ENCODE data around the gene GATA6.

The GATA6 gene

DNA sequence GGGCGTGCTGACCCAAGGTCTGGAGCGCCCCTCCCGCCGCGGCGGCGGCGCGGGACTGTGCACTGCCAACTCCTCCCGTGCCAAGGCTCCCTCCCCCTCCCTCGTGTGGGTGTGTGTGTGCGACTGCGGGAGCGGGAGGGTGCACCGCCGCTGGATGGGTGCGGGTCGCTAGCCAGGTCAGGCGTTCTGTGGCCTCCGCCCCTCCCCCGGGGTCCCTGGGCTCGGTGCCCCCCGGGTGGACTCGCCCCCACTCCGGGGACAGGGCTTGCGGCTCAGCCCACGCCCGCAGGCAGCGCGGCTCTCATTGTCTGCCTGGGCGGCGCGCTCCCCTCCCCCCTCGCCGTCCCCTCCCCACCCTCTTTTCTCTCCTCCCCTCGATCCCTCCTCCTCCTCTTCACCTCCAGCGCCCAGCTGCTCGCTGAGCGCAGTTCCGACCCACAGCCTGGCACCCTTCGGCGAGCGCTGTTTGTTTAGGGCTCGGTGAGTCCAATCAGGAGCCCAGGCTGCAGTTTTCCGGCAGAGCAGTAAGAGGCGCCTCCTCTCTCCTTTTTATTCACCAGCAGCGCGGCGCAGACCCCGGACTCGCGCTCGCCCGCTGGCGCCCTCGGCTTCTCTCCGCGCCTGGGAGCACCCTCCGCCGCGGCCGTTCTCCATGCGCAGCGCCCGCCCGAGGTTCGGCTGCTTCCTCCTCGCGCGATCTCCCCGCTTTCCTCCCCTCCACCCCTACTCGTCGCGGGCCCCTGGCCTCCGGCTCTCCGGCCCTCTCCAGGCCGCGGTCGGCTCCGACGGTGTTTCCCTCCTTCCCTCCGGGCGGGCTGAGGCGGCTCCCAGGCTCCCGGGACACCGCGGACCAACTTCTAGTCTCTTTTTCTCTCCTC, at the start of gene GATA6:
Gene GATA6, plus strand, starts transcription at position 579 of the 878 bp plus-strand sequence. CDS start 1,556 bp downstream, outside the sequence.
- DNase-seq, result no peak

DNA sequence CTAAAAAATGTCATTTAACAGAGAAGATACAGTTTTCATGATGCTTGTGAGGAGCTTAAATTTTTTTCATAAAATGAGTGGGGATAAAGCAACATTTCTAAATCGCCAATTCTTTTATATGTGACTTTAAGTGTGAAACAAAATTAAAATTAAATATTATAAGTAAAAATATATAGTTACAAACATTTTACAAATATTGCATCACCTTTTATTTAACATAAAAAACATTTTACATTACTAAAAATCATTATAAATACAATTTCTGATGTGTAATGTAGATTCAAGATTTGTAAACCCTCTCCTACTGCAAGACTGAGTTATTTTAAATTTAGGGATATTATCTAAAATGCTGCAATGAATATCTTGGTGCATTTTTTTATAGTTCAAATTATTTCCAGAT, 44.4 kb upstream of the GATA6 start:
- DNase-seq, result no peak

DNA sequence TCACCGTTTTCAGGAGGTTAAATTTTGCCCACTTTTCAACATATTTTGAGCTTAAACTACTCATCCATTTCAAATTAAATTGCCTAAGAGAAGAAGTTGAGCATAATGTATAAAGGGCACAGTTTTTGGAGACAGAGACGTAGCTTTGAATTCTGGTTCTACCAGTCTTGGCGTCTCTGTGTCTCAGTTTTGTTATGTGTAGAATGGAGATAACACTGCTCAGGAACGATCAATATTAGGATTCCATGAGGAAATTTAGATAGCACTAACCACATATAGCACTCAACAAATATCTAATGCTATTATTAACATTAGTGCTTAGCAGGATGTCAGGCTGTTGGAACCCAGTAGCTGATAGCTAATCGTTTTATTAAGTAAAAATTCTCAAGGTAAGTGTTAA, 40.4 kb upstream of the GATA6 start:
- DNase-seq, result no peak

DNA sequence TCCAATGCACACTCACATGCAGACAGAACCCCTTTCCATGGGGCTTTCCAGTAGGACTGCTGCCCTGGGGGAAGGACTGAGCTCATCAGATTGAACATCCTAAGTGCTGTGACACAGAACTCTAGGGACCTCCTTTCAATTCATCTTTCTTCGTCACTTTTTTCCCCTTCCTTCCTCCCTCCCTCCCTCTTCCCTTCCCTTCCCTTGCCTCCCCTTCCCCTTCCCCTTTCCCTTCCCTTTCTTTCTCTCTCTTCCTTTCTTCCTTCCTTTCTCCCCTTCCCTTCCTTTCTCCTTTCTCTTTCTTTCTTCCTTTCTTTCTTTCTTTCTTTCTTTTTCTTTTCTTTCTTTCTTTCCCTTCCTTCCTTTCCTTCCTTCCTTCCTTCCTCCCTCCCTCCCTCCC, 39.6 kb upstream of the GATA6 start:
- no peak for DNase-seq

DNA sequence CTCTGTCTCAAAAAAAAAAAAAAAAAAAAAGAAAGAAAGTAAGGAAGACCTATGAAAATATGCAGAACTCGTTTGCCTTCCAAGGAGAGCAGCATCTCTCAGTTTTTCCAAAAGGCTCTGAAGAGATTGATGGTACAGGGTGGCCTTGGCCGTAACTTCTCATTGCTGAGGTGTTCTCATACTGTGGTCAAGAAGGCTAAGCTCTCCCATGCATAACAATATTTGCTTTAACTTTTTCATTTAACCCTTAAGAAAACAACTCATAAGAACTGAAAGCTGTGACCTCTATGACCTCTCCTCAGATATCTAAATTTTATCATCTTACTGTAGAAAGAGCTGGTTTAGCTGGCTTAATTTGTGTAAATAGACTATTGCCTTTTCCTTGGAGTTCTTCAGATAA, 37.1 kb upstream of the GATA6 start:
- DNase-seq, result no peak

DNA sequence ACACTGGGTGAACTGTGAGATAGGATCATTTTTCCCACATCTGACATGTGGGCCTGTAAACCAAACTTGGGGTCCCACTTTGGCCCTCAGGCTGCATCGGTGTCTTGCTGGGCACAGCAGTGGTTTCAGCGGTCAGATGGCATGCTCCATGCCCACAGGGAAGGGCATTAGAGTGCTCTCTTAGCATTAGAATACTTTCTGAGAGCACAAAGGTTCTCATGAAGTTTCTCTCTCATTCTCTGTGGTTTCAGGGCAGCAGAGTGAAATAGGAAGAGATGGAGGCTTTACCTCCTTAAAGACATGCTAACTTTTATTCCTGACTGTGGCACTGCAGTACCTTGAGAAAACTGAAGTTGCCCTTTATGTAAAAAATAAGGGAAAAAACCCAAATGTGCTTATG, 36.6 kb upstream of the GATA6 start:
- DNase-seq, result no peak

DNA sequence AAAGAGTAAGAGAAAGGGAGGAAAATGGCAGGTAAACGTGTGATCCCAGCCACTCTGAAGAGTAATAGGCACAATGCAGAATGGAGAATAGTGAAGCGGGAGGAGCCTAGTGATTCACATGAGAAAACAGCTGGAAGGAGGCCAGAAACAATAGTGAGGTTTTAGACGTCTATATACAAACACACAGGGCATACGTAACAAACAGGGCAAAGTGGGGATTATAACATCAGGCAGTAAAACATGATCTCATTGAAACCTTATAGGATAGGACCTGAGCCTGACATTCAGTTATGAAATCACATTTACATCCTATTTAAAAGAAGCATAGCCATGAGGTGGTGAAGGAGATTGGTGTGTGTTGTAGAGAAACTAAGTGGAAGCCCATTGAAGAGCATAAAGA, 33.0 kb upstream of the GATA6 start:
- no peak for DNase-seq

DNA sequence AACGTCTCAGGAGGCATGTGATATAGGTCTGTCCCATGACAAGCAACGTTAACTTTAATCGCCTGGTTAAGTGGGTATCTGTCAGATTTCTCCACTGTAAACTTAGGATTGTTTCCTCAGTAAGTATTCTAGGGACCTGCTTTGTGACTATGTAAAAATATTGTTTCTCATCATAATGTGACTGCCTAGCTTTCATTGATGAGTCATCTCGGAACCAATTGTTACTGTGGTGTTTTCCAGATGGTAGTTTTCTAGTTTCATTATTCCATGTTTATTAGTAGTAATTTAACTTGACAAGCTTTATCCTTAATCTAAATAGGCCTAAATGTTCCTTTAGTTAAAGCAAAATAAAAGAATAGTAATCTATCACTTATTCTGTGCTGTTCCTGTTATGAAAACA, 28.2 kb upstream of the GATA6 start:
- no peak for DNase-seq

DNA sequence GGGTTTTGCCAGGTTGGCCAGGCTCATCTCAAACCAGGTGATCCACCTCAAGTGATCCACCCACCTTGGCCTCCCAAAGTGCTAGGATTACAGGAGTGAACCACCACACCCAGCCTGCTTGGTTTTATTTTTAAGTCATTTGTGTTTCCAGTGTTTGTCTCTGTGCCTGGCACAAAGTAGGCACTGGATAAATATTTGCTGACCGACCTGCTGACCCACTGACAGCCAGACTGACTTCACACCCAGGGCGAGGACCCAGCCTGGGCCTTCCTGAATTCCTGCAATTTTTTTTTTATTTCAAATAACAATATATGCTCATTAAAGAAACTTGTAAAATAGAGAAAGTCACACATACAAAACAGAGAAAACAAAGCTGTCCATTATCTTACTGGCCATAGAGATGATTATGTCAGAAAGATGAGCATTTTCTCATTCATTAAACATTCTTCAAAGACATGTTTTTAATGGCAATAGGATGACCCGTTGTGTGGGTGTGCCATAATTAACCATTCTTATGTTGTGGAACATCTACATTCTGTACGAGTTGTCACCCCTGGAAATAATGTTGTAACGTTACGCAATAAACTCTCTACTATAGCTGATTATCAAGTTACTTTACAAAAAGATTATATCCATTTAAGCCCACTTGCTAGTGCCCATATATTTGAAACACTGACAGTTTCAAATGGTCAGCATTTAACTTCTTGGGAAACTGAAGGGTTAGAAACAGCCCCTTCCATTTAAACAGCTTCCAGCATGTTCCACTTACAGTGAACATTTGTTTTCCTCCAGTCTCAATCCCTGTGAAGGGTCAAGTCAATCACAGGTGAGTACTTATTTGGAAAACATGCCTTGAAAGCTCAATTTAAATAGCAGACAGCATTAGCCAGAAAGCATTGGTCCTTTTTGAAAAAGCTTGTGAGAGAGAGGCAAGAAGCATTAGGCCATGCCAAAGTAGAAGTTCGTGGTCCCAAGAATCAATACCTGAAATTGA, 25.7 kb upstream of the GATA6 start:
- no peak for DNase-seq

DNA sequence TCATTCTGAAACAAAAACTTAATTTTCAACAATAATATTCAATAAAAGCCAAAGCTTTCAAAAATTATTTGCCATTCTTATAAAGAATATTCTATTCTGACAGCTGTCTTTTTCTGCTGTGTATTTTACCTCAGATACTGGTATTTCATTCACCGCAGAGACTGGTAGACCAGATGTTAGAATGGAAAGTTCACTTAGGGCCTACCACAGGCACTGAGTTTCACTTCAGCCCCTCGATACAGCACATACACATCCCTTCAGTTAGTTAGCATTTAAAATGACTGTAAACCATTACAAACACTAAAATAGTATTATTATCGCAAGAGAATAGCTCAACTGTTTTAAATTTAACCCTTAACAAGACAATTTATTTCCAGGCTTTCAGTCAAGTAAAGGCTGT, 24.2 kb upstream of the GATA6 start:
- no peak for DNase-seq

DNA sequence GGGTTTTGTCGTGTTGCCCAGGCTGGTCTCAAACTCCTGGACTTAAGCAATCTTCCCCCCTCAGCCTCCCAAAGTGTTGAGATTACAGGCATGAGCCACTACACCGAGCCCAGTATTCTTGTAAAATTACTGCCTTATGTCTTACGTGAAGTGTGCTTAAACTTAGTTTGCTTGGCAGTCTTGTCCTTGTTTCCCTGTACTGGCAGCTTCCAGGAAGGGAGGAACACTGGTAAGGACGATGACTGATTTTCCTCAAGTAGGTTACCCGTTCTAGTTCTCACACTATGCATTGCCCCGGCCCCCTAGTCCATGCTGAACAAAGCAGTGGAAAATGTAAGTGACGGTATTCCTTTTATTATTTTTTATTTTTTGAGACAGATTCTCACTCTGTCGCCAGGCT, 19.7 kb upstream of the GATA6 start:
- DNase-seq, result no peak

DNA sequence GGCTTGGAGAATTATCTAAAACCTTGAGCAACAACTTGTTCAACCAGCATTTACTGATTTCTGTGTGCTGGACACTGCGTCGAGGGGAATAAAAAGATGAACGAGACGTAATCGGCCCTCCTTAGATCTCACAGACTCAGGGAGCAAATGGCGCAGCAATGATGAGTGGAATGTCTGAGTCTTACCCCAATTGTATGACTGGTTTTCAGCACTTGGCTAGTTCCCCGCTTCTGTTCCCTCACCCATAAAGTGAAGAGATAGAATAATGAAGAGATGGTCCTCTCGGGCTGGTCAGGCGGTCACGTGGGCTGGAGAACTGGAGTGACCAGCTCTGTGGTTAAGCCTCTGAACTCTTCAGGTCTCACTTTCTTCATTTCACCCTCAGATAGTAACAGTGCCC, 17.3 kb upstream of the GATA6 start:
- DNase-seq, result no peak

DNA sequence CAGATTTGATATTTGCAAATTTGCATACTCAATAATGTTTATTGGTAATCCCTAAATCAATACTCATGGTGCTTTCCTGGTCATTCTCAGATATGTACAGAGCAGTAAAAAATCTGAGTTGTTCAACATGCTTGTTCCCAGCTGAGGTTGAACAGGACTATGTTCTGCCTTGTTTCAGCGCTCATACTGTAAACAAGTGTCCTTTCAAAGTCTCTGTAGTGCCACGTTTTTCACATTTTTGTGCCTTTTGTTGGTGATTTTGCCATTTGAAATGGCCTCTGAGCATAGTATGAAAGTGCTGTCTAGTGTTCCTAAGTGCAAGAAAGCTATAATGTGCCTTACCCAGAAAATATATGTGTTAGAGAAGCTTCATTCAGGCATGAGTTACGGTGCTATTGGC, 16.0 kb upstream of the GATA6 start:
- no peak for DNase-seq

DNA sequence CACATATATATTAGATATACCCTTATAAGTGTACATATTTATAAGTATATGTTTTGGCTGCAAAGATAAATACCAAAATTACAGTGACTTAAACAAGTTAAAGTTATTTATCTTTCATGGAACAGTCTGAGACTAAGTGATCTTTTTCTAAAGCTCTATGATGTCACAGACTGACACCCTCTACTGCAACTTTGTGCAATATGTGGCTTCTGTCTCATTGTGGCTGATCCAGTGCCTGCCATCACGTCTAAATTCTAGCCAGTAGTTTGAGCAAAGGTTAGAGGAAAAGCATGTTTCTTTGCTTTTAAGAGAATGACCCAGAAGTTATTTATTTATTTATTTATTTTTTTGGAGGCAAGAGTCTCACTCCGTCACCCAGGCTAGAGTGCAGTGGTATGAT, 13.8 kb upstream of the GATA6 start:
- DNase-seq, result no peak

DNA sequence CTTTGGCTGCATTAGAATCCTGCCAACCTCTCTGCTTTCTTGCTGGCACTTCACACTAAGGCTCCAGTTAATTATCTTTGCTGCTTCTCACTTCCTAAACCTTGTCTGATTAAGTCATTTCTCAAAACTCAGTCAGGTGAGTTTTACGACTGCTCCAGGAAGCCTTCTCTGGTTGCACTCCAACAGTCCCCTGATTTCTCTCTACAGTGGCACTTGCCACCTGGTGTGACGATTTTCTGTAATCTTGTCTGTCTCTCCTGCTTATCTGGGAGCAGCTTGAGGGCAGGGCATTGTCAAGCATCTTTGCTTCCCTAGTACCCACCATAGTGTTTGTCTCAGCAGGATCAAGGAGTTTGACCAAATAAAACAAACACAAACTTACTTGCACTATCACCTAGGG, 10.4 kb upstream of the GATA6 start:
- no peak for DNase-seq

DNA sequence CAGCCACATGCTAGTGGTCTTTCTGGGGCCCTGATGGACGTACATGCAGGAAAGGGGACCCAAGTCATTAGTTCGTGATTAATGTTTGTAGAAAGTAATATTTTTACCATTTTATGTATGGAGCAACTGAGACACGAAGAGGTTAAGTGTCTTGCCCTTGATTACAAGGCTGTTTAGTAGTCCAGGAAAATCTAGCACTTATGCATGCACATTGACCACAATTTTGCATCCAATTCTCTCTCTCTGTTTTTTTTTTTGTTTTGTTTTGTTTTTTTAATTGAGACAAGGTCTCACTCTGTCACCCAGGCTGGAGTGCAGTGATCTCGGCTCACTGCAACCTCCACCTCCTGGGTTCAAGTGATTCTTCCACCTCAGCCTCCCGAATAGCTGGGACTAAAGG, 8.3 kb upstream of the GATA6 start:
- DNase-seq, result no peak

DNA sequence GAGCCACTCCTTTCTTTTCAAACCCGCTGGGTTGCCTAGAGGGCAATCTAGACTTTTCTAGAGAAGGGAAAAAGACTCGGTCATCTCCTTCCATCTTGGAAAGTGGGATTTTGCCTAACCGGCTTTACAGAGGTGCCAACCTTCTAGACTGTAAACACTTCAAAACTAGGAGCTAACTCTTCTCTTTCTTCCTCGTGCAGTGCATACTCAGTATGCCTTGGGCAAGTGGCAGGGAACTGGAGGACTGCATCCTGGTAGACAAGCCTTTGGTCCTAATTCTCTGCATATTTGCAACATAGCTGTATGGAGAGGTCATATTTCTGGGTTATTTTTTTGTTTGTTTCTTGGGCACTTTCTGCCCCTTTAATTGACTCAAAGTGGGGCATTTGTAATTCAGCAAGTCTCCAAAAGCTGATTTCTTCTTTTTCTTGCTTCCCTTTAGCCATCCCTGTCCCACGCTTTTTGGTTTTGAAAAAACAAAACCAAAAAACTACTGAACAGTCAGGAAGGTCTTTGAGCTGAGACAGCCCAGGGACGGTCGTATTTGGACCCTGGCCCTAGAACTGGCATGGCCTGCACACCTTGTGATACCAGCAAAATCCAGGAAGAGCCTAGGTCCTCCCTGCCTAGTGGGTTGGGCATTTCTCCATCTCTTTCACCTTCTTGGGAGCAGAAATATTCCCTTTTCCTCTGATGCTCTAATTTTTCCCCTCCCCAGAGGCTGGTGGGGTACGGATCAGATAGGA, 5.8 kb upstream of the GATA6 start:
- DNase-seq, result no peak

DNA sequence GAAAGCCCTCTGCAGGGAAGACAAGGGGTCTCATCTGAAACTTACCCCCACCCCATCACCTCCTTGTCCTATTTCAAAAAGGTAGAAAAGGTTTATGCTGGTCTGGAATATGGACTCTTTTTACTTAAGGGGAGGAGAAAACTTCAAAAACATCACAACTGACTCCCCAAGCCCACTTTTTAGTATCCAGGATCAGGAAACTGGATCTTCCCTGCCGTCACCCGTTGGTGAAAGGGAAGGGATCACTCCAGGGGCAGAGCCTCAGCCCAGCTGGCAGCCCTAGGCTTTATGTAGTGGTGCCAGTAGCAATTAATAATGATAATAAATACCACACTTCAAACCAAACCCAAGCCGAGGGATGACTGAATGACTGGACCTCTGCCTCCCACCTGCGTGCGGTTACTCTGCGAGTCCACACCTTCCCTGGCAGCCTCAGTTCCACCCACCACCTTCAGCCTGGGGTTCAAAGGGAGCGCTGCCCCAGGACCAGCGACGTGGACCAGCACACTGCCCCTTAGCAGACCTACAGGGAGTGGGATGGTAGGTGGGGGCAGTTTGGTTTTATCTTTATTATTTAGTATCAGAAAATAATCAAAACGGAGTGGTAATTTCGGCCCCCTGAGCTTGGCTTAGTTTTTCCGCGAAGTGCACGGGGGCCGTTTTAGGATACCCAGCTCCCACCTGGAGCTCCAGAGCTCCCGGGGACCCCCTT, 4.9 kb upstream of the GATA6 start:
- DNase-seq, result no peak

DNA sequence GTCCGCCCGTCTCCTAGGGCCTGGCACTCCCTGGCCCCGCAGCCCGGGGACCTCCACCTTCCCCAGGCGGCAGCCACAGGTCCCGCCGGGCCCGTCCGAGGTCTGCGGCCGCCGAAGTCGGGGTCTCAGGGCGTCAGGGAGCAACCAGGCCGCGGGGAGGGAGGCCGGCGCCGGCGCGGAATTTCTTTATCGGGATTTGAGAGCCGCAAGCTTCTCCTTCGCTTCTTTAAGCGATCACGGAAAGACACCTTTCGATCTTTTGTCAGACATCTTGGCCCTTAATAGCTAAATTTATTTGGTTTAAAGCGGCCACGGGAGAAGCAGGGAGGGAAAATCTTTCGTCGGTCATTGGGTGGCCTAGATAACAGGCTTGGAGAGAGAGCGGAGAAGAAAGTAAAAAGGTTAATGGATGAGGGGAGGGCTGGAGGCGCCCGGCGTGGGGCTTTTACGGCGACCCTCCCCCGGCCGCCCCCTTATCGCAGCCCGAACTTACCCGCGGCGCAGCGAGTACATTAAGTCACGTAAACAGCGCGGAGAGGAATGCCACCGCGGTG, 4.3 kb upstream of the GATA6 start:
- no peak for DNase-seq

DNA sequence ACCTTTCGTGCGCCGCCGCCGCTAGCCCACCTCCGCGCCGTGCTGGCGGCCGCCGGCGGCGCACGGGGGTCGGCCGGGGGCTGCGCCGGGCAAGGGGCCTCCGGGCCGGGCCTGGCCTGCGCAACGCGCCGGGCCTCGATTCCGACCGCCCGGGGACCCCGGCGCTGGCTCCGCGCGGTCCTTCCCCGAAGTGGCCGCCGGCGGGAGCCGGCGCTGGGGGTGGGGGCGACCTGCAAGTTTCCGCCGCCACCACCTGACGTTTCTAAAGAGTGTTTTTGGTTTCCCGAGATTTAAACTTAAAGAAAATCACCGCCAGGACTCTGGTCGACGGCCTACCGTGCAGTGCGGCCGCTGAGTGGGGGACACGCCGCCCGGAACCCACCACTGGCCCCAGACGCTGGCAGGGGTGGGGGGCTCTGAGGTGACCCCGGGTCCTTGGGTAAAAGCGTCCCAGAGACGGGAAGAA, 3.8 kb upstream of the GATA6 start:
- DNase-seq, result no peak

DNA sequence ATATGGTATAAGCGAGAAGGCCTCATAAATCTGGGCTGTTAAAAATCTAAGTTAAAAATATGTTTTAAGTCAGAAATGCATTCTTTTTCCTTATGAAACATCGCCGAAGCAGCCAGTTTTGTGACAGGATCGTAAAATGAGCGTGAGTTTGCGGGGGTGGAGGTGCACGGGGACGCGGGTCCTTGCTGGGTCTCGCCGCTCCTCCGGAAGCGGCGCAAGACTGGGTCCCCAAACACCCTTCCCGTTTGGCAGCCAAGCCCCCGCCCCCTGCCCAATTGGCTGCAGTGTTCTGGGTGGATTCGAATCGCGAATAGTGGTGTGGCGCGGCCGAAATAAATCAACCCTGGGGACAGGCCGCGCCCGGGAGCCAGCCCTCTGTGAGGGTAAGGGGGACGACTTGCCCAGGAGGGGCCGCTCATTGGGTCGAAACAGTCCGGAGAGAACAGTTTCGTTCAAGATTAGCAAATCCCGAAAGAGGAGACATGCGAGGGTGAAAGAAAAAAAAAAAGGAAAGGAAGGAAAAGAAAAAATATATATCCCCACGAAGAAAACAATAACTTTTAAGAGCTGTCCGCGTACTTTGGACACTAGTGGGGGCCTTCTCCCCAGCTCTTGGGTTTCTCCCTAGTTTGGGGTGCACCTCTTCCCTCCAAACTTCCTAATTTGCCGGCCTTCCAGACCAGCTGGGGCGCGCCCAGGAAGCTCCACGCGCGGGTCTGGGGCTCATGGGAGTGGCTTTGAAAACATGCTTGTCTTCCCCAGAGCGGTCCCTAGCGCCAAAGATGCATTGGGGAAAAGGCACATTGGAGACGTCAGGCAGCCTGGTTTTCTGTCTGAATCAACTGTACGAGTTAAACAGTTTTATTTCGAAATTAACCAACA, 3.1 kb upstream of the GATA6 start:
- DNase-seq, result no peak

All from activated effector memory CD4-positive, alpha-beta T cell treated with anti-CD3 and anti-CD28 coated beads, Interleukin-2, amount 50 U/mL, for 16 hours (primary cell).